ENCODE results near the gene C12orf50.
"Not testable (repeated sequence)": the region's sequence is repeated elsewhere in the genome, so short reads cannot be mapped to it uniquely, and the experiment has no call there.

Gene C12orf50

GRCh38 chr12:87988534-87988933 lies 40.7 kb downstream of the C12orf50 start:
- no peak for DNase-seq (ENCODE audit: low read depth)

- DNase-seq (ENCODE audit: low read depth): no peak
Measured at GRCh38 chr12:87985069-87985675, 44.0 kb downstream of the C12orf50 start.

GRCh38 chr12:87982208-87982607 lies 47.0 kb downstream of the C12orf50 start:
- DNase-seq (ENCODE audit: low read depth): no peak

- no peak for DNase-seq (ENCODE audit: low read depth)
Measured at GRCh38 chr12:87981495-87981894, 47.7 kb downstream of the C12orf50 start.

- DNase-seq (ENCODE audit: low read depth): no peak
Measured at GRCh38 chr12:87975879-87976278, 53.3 kb downstream of the C12orf50 start.

GRCh38 chr12:87967871-87968270 lies 61.3 kb downstream of the C12orf50 start:
- no peak for DNase-seq (ENCODE audit: low read depth)

- no peak for DNase-seq (ENCODE audit: low read depth)
Measured at GRCh38 chr12:87960566-87960965, 68.6 kb downstream of the C12orf50 start.

- not testable (repeated sequence) for DNase-seq (ENCODE audit: low read depth)
Measured at GRCh38 chr12:87954028-87954427, 75.2 kb downstream of the C12orf50 start.

GRCh38 chr12:87953256-87953860 lies 75.8 kb downstream of the C12orf50 start:
- no peak for DNase-seq (ENCODE audit: low read depth)

- DNase-seq (ENCODE audit: low read depth): no peak
Measured at GRCh38 chr12:87952850-87953249, 76.4 kb downstream of the C12orf50 start.

- DNase-seq (ENCODE audit: low read depth): no peak
Measured at GRCh38 chr12:87952223-87952622, 77.0 kb downstream of the C12orf50 start.

GRCh38 chr12:87943762-87944161 lies 85.4 kb downstream of the C12orf50 start:
- no peak for DNase-seq (ENCODE audit: low read depth)

GRCh38 chr12:87943023-87943422 lies 86.2 kb downstream of the C12orf50 start:
- DNase-seq (ENCODE audit: low read depth): no peak

GRCh38 chr12:87939182-87939581 lies 90.0 kb downstream of the C12orf50 start:
- DNase-seq (ENCODE audit: low read depth): no peak

- DNase-seq (ENCODE audit: low read depth): no peak
Measured at GRCh38 chr12:87935216-87935615, 94.0 kb downstream of the C12orf50 start.

GRCh38 chr12:87933991-87934390 lies 95.2 kb downstream of the C12orf50 start:
- no peak for DNase-seq (ENCODE audit: low read depth)

GRCh38 chr12:87931812-87932211 lies 97.4 kb downstream of the C12orf50 start:
- no peak for DNase-seq (ENCODE audit: low read depth)

GRCh38 chr12:87930627-87931026 lies 98.6 kb downstream of the C12orf50 start:
- DNase-seq (ENCODE audit: low read depth): no peak

Data from GM04503 (cell line).